OCI-LY1 (cell line): ENCODE data around the gene TBP.

Source experiments
- H2AFZ ChIP-seq: fragments of 200-600 bp; sonication (generic), shearing (Covaris generic); 2 replicates; pipeline ENCODE4 v1.6.0; 2014; ENCODE audit warnings: antibody characterized with exemption, mild to moderate bottlenecking, low read length
- H3F3A ChIP-seq: fragments of 200-600 bp; sonication (generic), shearing (Covaris generic); 2 replicates; pipeline ENCODE4 v1.6.0; 2014; ENCODE audit warnings: mild to moderate bottlenecking, antibody characterized with exemption, low read length, moderate library complexity; ENCODE audit not compliant: insufficient read depth
- H3K27ac ChIP-seq: fragments of 200-600 bp; sonication (generic); 2 replicates; pipeline ENCODE4 v1.5.1; 2014; ENCODE audit warnings: low read length, mixed run types, mild to moderate bottlenecking, low read depth; ENCODE audit not compliant: poor library complexity, severe bottlenecking
- H3K27me3 ChIP-seq: fragments of 200-600 bp; sonication (generic); 2 replicates; pipeline ENCODE4 v1.6.0; 2014; ENCODE audit warnings: antibody characterized with exemption, mild to moderate bottlenecking, low read length, moderate library complexity; ENCODE audit not compliant: insufficient read depth
- H3K36me3 ChIP-seq: fragments of 200-600 bp; sonication (generic); 2 replicates; pipeline ENCODE4 v1.6.1; 2014; ENCODE audit warnings: mild to moderate bottlenecking, antibody characterized with exemption, low read length, moderate library complexity, mixed read lengths; ENCODE audit not compliant: insufficient read depth
- H3K4me1 ChIP-seq: fragments of 200-600 bp; sonication (generic); 2 replicates; pipeline ENCODE4 v1.5.1; 2014; ENCODE audit warnings: mild to moderate bottlenecking, low read length, moderate library complexity; ENCODE audit not compliant: insufficient read depth, severe bottlenecking
- H3K4me2 ChIP-seq: fragments of 200-600 bp; sonication (generic), shearing (Covaris generic); 2 replicates; pipeline ENCODE4 v1.6.1; 2014; ENCODE audit warnings: low read length
- H3K4me3 ChIP-seq: fragments of 200-600 bp; sonication (generic); 2 replicates; pipeline ENCODE4 v1.5.1; 2014; ENCODE audit warnings: low read length, low read depth, mild to moderate bottlenecking, mixed read lengths; ENCODE audit not compliant: poor library complexity, severe bottlenecking
- H3K79me2 ChIP-seq: fragments of 200-600 bp; shearing (Covaris generic); 2 replicates; pipeline ENCODE4 v1.6.1; 2016; ENCODE audit warnings: mixed run types, low read length, mixed read lengths; ENCODE audit not compliant: insufficient read depth
- H3K9ac ChIP-seq: fragments of 200-600 bp; sonication (generic), shearing (Covaris generic); 2 replicates; pipeline ENCODE4 v1.6.1; 2014; ENCODE audit warnings: mild to moderate bottlenecking, low read length, mixed read lengths
- H3K9me2 ChIP-seq: fragments of 200-600 bp; sonication (generic), shearing (Covaris generic); 2 replicates; pipeline ENCODE4 v1.6.1; 2014; ENCODE audit warnings: low read depth, mild to moderate bottlenecking, low read length, mixed read lengths
- H3K9me3 ChIP-seq: fragments of 200-600 bp; shearing (Covaris generic); 2 replicates; pipeline ENCODE4 v1.6.1; 2014; ENCODE audit warnings: low read length, mixed read lengths
- H4K20me1 ChIP-seq: fragments of 200-600 bp; sonication (generic), shearing (Covaris generic); 2 replicates; pipeline ENCODE4 v1.6.0; 2016; ENCODE audit warnings: mild to moderate bottlenecking, low read length; ENCODE audit not compliant: insufficient read depth
- EZH2 ChIP-seq: fragments of 200-600 bp; sonication (generic), shearing (Covaris generic); IDR thresholded peaks from 2 replicates; pipeline ENCODE4 v1.8.0; 2017; ENCODE audit warnings: borderline replicate concordance, mixed run types, mild to moderate bottlenecking, antibody characterized with exemption, low read length, moderate library complexity, mixed read lengths
- TF ChIP-seq, protein P1 (sequence below): fragments of 200-600 bp; sonication (generic), shearing (Covaris generic); IDR thresholded peaks from 2 replicates; pipeline ENCODE4 v1.5.1; 2017; ENCODE audit warnings: mild to moderate bottlenecking, antibody characterized with exemption, low read length, moderate library complexity, mixed read lengths

The TBP gene

DNA sequence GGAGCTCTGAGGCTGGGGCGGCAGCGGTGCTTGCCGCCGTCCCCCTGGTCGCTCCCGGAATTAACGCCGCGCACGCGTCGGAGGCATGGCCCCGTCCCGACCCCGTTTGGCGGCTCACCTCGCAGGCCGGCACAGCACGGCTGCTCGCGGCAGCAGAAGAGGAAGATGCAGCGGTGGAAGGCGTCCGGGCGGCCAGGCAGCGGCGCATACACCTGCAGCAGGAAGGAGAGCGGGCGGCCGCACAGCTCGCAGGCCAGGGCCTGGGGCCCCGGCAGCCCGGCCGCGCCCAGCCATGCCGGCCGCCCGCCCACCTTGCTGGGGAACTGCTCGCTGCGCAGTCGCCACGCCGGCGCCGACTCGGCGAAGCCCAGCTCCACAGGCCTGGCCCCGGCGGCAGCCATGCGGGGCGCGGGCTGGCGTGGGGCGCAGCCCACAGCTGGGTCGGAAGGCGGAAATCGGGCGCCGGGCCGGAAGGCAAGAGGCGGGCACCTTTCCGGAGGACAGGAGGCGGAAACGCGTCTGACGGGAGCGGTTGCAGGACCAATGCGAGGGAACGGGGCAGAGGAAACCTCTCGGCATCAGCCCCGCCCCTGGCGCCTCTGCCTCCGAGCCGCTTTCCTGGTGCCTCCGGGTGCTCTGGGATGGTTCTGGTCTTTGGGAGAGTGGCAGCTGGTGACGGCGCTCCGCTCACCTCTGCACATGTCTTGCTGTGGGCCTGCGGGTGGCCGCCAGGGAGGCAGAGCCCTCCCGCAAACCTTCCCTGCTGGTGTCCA is 30.2 kb downstream of the TBP start, which contains the start of gene PDCD2:
TSS of gene PDCD2 (minus strand) at position 457 of the 773 bp plus-strand sequence. CDS start at position 401, 56 bp downstream.
- Histone ChIP-seq H3K79me2 (peaks cover 9% of the 10 kb centered on the region), H3K4me1 (peaks cover 20% of the 10 kb centered on the region), H3K9me2 (no peaks in the 10 kb centered on the region), H3K36me3 (peaks cover 38% of the 10 kb centered on the region), H3F3A (no peaks in the 10 kb centered on the region), H3K9me3 (no peaks in the 10 kb centered on the region), H3K9ac (peak within 1 kb of the TSS; percentile 95), H3K27ac (peak within 1 kb of the TSS; percentile 54), H2AFZ (peak within 1 kb of the TSS; percentile 38; the same call in 1 of the 2 replicates), H4K20me1 (no peaks in the 10 kb centered on the region), H3K4me3 (peak within 1 kb of the TSS; percentile 93), H3K4me2 (peak within 1 kb of the TSS; percentile 93), H3K27me3 (no peaks in the 10 kb centered on the region)
- no peak for TF ChIP-seq EZH2
- TF ChIP-seq, protein P1, sequence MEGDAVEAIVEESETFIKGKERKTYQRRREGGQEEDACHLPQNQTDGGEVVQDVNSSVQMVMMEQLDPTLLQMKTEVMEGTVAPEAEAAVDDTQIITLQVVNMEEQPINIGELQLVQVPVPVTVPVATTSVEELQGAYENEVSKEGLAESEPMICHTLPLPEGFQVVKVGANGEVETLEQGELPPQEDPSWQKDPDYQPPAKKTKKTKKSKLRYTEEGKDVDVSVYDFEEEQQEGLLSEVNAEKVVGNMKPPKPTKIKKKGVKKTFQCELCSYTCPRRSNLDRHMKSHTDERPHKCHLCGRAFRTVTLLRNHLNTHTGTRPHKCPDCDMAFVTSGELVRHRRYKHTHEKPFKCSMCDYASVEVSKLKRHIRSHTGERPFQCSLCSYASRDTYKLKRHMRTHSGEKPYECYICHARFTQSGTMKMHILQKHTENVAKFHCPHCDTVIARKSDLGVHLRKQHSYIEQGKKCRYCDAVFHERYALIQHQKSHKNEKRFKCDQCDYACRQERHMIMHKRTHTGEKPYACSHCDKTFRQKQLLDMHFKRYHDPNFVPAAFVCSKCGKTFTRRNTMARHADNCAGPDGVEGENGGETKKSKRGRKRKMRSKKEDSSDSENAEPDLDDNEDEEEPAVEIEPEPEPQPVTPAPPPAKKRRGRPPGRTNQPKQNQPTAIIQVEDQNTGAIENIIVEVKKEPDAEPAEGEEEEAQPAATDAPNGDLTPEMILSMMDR, result no peak

DNA sequence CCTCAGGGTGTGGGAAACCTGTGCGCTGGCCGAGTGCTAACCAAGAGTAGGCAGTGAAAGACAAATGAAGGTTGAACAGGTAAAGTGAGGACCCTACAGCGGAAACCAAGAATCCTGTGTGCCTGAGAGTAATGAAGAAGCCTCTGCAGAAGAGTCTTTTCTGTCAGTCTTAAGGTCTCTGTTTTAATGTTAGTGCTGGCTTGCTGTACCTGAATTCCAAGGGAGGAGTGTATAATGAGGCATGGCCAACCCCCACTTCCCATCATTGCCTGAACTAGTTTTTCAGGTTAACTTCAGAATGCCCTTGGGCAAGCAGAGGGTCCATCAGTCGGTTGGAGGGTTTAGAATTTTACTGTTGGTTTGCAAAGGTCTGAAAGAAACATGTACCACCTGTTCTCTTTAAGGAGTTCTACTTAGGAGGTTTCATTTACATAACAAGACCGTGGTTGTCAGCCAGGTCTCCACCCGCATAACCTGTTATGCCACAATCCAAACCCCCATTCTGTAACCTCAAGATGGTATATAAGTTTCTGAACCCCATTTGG is 30.9 kb downstream of the TBP start:
- TF ChIP-seq, protein P1, result no peak
- TF ChIP-seq EZH2, result no peak
- Histone ChIP-seq H4K20me1 (no peaks in the 10 kb centered on the region), H3K36me3 (peaks cover 32% of the 10 kb centered on the region), H3K9me2 (no peaks in the 10 kb centered on the region), H3F3A (no peaks in the 10 kb centered on the region), H3K79me2 (peaks cover 9% of the 10 kb centered on the region), H3K4me2 (peak overlapping the region; percentile 93), H2AFZ (peak overlapping the region; percentile 38; the same call in 1 of the 2 replicates), H3K9ac (peak overlapping the region; percentile 89), H3K27ac (peak overlapping the region; percentile 54), H3K4me1 (peaks cover 20% of the 10 kb centered on the region), H3K4me3 (peak overlapping the region; percentile 93), H3K9me3 (no peaks in the 10 kb centered on the region), H3K27me3 (no peaks in the 10 kb centered on the region)

DNA sequence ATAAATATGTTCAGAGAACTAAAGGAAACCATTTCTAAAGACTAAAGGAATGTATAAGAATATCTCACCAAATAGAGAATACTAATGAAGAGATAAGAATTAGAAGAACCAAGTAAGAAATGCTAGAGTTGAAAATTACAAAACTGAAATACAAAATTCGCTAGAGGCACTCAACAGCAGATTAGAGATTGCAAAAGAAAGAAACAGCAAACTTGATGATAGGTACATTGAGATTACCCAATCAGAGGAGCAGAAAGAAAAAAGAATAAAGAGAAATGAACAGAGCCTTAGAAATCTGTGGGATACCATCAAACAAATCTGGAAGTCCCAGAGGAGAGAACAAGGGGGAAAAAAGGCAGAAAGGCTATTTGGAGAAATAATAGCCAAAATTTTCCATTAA is 36.6 kb downstream of the TBP start:
- no peak for TF ChIP-seq EZH2
- TF ChIP-seq, protein P1, result no peak
- Histone ChIP-seq H3K4me1 (peaks cover 1% of the 10 kb centered on the region), H3K36me3 (no peaks in the 10 kb centered on the region), H3K9me3 (0 out of 2 replicates have a peak, but pooled peaks cover 6% of the 10 kb centered on the region), H3K4me2 (no peak overlapping the region), H3K4me3 (no peak overlapping the region), H3K27ac (no peak overlapping the region), H3K9ac (no peak overlapping the region), H3K9me2 (no peaks in the 10 kb centered on the region), H4K20me1 (no peaks in the 10 kb centered on the region), H3K27me3 (0 out of 2 replicates have a peak, but pooled peaks cover 2% of the 10 kb centered on the region), H3F3A (no peaks in the 10 kb centered on the region), H3K79me2 (no peaks in the 10 kb centered on the region), H2AFZ (no peak overlapping the region)
